Germinal center (tissue), 1 donor: ENCODE data around the gene SLC34A3.

Source experiments
- DNase-seq: peaks from one replicate; pipeline ENCODE4 v3.0.0; 2012; ENCODE audit warnings: mixed read lengths, low spot score

The SLC34A3 gene

GRCh38 chr9:137217276-137218211 is 13.2 kb upstream of the SLC34A3 start:
- DNase-seq, result no peak

- DNase-seq, result no peak
Measured at GRCh38 chr9:137218212-137218753, 12.4 kb upstream of the SLC34A3 start.

- DNase-seq, result no peak
Measured at GRCh38 chr9:137218754-137219271, 11.9 kb upstream of the SLC34A3 start.

- DNase-seq, result no peak
Measured at GRCh38 chr9:137219757-137220316, 10.9 kb upstream of the SLC34A3 start.

DNA sequence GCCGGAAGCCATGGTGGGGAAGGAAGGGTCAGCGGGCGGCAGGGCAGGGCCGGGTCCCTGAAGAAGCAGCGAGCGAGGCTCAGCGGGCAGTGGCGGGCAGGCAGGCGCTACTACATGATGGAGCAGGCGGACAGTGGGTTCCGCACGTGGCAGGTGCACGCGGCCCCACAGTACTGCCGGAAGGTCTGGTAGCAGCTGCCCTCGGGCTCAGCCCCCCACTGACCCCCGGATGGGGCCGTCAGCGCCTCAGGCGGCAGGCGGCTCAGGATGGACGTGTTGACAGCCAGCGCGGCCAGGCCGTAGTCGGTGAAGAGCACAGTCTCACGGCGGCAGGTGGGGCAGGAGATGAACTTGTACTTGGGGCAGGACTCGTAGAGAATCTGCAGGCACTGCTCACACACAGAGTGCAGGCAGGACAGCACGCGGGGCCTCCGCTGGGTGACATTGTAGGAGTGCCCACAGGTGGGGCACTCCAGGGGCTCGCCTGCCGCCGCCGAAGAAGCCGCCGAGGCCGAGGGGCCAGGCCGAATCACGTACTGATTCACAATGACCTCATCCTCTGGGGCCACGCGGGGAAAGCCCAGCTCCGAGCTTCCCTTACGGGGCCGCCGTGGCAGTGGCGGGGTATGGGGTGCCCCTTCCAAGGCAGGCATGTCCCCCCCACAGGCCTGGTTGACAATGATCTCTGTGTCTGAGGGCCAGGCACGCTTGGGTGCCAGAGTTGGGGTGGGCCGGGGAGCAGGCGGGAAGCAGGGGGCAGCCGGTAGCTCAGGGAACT is 10.2 kb upstream of the SLC34A3 start:
- DNase-seq, result no peak

DNA sequence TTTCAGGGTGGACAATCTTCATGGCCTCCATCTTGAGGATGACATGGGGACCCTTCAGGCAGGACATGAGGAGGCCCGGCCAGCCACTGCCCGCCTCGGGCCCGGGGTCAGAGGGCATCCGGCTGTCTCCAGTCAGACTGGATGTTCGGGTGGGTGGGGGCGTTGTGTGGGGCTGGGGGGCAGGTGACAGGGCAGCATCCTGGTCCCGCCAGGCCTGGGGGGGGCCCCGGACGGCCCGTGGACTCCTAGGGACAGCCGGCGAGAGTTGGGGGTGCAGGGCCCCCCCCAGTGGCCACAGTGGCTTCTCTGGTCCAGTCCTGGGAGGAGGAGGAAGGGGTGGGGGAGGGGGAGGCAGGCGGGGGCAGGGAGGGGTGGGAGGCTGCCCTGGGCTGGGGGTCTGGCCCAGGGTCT is 9.6 kb upstream of the SLC34A3 start:
- DNase-seq, result no peak

DNA sequence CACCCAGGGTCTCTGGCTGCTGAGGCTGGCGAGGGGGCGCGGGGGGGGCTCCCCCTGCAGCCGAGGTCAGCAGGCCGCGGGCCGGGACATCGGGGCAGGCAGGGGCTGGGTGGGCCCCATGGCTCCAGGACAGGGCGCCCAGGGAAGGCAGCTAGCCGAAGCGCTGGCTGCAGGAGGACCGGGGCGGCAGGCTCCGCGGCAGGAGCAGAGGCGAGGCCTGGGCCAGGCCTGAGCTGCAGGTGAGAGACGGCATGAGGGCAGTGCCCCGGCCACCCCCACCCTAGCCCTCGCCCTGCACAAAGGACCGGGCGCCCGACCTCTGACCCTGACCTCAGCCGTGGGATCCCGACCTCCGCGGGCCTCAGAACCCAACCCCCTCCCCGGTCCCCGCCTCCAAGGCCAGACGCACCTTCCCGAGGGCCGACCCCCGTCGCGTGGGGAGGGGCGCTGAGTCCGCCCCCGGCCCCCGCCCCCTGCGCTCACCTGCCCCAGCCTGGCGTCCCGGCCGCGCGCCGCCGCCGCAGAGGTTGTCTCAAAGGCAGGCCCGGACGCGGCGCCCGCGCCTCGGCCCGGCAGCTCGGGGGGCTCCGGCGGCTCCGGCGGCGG is 9.1 kb upstream of the SLC34A3 start:
- DNase-seq, result no peak

- no peak for DNase-seq
Measured at GRCh38 chr9:137222190-137223077, 8.3 kb upstream of the SLC34A3 start, which contains the start of gene RNF208. RNF208 (minus strand) TSS chr9:137222240; CDS start chr9:137221212, 1,028 bp downstream.

- peak; percentile 97 for DNase-seq
Measured at GRCh38 chr9:137223078-137223970, 7.4 kb upstream of the SLC34A3 start.

DNA sequence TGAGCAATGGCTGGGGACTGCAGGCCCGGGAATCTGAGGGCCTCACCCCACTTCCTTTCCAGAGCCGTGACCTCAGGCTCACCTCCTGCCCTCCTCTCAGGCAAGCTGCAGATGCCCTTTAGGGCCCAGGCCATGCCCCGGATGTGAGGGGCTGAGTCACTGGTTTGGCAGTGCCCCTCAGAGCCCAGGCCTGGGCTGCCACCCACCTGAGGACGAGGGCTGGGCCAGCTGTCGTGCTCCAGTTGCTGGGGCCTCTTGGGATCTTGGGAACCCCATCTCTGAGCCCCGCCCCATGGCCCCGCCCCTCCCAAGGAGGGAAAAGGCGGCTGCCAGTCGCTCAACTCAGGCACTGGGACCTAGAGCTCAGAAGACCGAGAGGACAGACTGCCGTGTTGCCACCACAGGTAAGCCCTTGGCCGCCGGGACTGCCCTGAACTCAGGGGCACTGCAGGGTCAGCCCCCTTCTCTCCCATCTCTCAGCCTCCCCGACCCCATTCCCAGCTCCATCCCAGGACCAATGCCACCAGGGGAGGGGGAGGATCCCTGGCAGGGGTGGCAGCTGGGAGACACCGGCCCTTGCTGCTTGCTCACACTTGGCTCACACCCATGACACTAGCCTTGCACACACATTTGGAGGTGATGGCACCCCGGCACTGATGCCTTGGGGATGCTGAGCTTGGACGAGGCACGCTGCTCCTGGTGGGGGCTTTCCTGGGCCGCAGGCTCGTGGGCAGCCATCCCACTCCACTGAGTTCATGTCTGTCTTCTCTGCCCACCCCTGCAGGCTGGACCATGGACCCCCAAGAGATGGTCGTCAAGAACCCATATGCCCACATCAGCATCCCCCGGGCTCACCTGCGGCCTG is 5.6 kb upstream of the SLC34A3 start, which contains the start of gene CYSRT1:
Gene CYSRT1 (plus strand): TSS at position 345 of the 865 bp plus-strand sequence. CDS start 448 bp downstream, at position 793.
- no peak for DNase-seq

DNA sequence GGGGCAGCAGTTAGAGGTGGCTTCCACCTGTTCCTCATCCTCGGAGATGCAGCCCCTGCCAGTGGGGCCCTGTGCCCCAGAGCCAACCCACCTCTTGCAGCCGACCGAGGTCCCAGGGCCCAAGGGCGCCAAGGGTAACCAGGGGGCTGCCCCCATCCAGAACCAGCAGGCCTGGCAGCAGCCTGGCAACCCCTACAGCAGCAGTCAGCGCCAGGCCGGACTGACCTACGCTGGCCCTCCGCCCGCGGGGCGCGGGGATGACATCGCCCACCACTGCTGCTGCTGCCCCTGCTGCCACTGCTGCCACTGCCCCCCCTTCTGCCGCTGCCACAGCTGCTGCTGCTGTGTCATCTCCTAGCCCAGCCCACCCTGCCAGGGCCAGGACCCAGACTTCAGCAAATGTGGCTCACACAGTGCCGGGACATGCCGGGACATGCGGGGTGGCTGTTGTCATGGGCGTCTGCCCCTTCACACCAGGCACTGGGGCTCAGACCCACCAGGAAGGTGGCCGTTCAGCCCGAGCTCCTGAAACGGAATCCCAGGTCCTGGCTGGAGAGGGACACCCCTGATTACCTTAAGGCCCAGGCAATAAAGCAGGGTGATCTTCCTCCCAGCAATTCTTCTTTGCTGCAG is 4.9 kb upstream of the SLC34A3 start:
- no peak for DNase-seq

DNA sequence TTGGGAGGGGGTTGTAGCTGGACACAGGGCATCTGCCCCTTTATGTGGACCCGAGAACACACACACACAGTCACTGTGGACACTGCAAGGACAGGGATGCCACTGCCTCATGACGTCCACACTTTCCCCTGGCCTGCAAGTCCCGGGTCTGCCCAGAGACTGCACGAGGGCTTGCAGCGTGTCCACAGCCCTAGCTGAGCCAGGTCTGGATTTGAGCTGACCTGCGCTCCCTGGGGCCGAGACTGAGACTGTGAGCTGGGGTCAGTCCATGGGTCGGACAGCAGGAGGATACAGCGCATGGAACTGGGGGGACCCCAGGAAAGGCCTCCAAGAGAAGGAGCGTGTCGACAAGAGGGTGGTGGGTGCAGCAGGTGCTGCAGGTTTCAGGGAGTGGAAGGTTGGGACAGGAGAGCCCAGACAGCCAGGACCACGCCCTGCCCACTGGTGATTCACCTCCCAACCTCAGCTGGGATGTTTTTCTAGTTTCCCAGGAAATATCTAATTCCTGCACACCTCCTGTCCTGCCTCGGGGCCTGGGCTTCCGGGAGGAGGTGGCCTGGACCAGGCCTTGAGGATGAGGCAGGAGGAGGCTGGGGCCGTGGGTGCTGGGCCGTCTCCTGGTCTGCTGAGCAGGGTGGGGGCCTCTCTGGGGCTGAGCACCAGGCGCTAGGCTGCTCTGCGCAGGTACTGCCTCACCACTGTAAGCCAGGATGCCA is 4.2 kb upstream of the SLC34A3 start:
- no peak for DNase-seq

DNA sequence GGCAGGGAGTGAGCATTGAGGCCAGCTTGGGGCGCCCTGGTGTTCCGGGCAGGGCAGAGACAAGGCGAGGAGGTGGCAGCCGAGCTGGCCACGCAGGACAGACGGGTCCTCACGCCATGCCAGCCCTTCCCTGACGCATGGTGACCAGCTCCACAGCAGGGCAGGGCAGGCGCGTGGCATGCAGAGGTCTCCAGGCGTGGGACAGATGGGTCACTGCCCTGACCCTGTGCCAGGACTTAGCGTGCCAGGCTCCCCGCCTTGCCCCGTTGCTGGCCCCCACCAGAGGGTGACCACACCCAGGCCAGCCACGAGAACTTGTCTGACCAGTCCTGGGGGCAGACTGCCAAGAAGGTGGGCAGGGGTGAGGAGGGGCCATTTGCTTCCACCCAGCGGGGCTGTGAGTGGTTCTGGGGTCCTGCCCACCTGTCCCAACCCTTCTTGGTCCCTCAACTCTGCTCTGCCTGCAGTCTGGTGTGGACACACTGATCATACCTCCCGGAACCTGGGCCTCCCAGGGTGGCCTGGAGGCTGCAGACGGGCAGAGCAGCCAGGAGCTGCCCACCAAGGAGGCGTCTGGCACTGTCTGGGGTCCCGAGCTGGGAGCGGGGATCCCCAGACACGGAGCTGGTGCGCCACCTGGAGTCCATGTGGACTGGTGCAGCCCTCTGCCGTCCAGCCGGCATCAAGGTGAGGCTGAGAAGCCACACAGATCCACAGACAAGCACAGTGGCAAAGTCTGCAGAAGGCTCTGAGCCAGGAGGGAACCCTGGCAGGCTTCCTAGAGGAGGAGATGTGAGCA is 3.4 kb upstream of the SLC34A3 start, which contains the start of gene RNF224:
Gene RNF224 (plus strand): TSS at position 449 of the 799 bp plus-strand sequence. CDS start 834 bp downstream, outside the sequence.
- DNase-seq, result peak; percentile 80

GRCh38 chr9:137227853-137228505 is 2.7 kb upstream of the SLC34A3 start:
- no peak for DNase-seq

GRCh38 chr9:137228506-137228967 is 2.2 kb upstream of the SLC34A3 start:
- DNase-seq, result no peak
